GM12891 (cell line): ENCODE measurements around the gene RINT1.
"Not testable (repeated sequence)": the region's sequence is repeated elsewhere in the genome, so short reads cannot be mapped to it uniquely, and the experiment has no call there.

Experiments
- DNase-seq: peaks from one replicate; pipeline ENCODE4 v3.0.0; 2011; ENCODE audit warnings: low spot score; ENCODE audit not compliant: insufficient read length
- FAIRE-seq: peaks from 2 replicates; lab custom pipeline; 2011; peaks lifted over from hg19 to GRCh38; lab: Jason Lieb, UNC
- PAX5 ChIP-seq: IDR thresholded peaks from 2 replicates; pipeline ENCODE4 v1.6.1; 2011; ENCODE audit warnings: low read length, moderate library complexity, mild to moderate bottlenecking; ENCODE audit not compliant: insufficient read depth, severe bottlenecking
- POLR2A ChIP-seq: IDR thresholded peaks from 2 replicates; pipeline ENCODE4 v1.6.1; 2011; ENCODE audit warnings: low read depth, low read length, control low read depth
- POLR2AphosphoS5 ChIP-seq: IDR thresholded peaks from 2 replicates; pipeline ENCODE4 v1.6.1; 2011; ENCODE audit warnings: low read depth, low read length, control low read depth
- POU2F2 ChIP-seq: IDR thresholded peaks from 2 replicates; pipeline ENCODE4 v1.6.1; 2011; ENCODE audit warnings: low read depth, mild to moderate bottlenecking, control low read depth, low read length, moderate library complexity
- SPI1 ChIP-seq: IDR thresholded peaks from 2 replicates; pipeline ENCODE4 v1.6.1; 2011; ENCODE audit warnings: low read depth, low read length, control low read depth
- TAF1 ChIP-seq: IDR thresholded peaks from 2 replicates; pipeline ENCODE4 v1.6.1; 2011; ENCODE audit warnings: low read depth, low read length, control low read depth

Gene RINT1

DNA sequence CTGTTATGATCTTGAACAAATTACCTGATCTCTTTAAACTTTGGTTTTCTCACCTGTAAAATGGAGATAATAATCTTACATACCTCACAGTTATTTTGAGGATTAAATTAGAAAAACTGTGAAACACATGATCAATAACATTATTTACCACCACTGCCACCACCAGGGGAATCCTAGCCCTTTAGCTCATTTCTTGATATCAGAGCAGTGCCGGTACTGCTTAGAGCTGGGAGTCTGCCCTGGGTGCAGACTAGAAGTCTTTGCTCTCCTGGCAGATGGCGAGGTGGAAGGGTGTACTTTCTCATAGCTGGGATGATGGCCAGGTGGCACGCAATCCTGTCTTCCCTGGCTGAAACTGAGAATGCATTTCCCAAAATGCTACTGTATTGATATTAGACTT lies 62.0 kb downstream of the RINT1 start:
- FAIRE-seq (no peak), DNase-seq (no peak)
- no peak for TF ChIP-seq TAF1
- TF ChIP-seq POLR2A, result no peak
- no peak for TF ChIP-seq SPI1
- no peak for TF ChIP-seq PAX5
- TF ChIP-seq POU2F2, result no peak
- TF ChIP-seq POLR2AphosphoS5, result no peak

- FAIRE-seq (no peak), DNase-seq (no peak)
- TF ChIP-seq POLR2A (no peak), SPI1 (no peak), POLR2AphosphoS5 (no peak), POU2F2 (no peak), TAF1 (no peak), PAX5 (no peak)
Observed at GRCh38 chr7:105596866-105597265, 64.9 kb downstream of the RINT1 start.

- FAIRE-seq, DNase-seq: not testable (repeated sequence)
Observed at GRCh38 chr7:105599080-105599479, 67.1 kb downstream of the RINT1 start.

DNA sequence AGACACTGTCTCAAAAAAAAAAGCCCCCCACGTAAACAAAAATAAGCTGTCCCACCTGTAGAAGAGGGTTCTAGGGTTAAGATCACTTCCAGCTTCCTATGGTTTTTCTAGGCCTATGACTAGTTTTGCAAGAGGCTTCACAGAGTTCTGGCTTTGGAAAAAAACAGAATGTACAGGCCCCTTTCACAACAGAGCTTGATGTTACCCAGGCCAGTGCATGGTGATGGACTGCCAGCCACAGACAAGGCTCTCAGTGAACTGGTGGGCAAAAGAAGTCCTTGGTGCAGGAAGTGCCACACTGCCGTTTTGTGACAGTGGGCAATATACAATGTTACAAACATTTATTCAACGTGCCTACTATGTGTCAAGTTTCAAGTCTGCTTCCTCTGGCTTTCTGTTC lies 67.5 kb downstream of the RINT1 start:
- no peak for DNase-seq
- TF ChIP-seq TAF1 (no peak), POLR2A (no peak), POU2F2 (no peak), POLR2AphosphoS5 (no peak), SPI1 (no peak), PAX5 (no peak)
- no peak for FAIRE-seq

DNA sequence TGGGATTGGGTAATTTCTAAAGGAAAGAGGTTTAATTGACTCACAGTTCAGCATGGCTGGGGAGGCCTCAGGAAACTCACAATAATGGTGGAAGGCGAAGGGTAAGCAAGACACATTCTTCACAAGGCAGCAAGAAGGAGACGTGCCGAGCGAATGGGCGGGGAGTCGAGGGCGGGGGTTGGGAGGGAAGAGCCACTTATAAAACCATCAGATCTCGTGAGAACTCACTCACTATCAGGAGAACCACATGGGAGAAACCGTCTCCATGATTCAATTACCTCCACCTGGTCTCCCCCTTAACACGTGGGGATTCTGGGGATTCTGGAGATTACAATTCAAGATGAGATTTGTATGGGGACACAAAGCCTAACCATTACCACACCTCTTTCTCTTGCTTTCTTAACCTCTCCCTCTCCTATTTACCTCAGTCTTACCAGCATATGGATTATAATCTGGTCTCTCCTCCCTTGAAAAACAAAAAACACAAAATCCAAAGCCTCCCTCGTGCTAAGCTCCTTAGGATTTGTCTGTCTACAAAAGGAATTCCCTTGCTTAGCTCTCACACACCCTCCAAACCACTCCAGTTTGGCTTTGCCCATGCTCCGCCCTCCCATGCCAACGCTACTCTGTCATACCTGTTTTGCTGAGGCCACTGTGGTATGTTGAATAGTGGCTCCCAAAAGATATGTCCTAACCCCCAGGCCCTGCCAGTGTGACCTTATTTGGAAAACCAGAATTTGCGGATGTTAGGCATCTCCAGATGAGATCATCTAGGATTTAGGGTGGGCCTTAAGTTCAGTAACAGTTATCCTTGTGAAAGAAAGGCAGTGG lies 68.9 kb downstream of the RINT1 start:
- TF ChIP-seq TAF1 (no peak), POLR2A (no peak), PAX5 (no peak), POU2F2 (no peak), POLR2AphosphoS5 (no peak), SPI1 (no peak)
- FAIRE-seq, result no peak
- no peak for DNase-seq

- TF ChIP-seq SPI1, result no peak
- no peak for TF ChIP-seq PAX5
- TF ChIP-seq POLR2A, result no peak
- TF ChIP-seq TAF1, result no peak
- no peak for TF ChIP-seq POLR2AphosphoS5
- TF ChIP-seq POU2F2, result no peak
- FAIRE-seq (no peak), DNase-seq (no peak)
Observed at GRCh38 chr7:105602325-105603305, 70.6 kb downstream of the RINT1 start.

GRCh38 chr7:105610165-105610930 lies 78.3 kb downstream of the RINT1 start:
- DNase-seq, result no peak
- TF ChIP-seq SPI1, result no peak
- TF ChIP-seq POLR2A, result no peak
- no peak for TF ChIP-seq POU2F2
- FAIRE-seq, result no peak

- DNase-seq (no peak), FAIRE-seq (no peak)
- TF ChIP-seq POU2F2 (no peak), PAX5 (no peak), POLR2AphosphoS5 (no peak), TAF1 (no peak), POLR2A (no peak)
Observed at GRCh38 chr7:105611856-105612775, 80.1 kb downstream of the RINT1 start.

DNA sequence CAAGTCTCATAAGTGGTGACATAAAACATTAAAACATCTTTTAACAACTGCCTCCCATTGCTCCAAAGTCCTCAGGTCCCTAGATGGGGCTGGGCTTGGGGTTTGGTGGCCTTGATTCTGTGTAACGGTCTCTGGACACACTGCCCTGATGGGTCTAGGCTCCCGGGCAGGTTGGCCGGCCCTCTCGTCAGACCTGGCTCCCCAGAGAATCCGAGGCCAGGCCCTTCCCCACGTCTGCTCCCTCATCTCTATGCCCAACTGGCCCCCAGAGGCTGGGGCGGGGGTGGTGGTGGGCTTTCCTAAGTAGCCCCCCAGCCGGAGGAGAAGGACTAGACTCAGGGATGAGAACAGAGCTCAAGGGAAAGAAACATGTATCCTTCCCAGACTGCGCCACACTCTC lies 80.8 kb downstream of the RINT1 start:
- FAIRE-seq (no peak), DNase-seq (no peak)
- TF ChIP-seq TAF1, result no peak
- TF ChIP-seq PAX5, result no peak
- TF ChIP-seq SPI1, result no peak
- TF ChIP-seq POLR2AphosphoS5, result no peak
- TF ChIP-seq POLR2A, result no peak
- TF ChIP-seq POU2F2, result no peak
